K562 (cell line): ENCODE results near the gene CD40.

Experiments used
- ARID4B ChIP-seq: sonication (generic); formaldehyde crosslinking; IDR thresholded peaks from 2 replicates; pipeline ENCODE4 v1.8.0; 2022; ENCODE audit warnings: mild to moderate bottlenecking, missing genetic modification reagents
- CBX3 ChIP-seq, 2 experiments: IDR thresholded peaks; 1 replicate in 1 of 2; 2 replicates in 1 of 2; pipeline ENCODE4 v1.6.1; 2012; ENCODE audit warnings: inconsistent platforms in 2 of 2, low read length in 2 of 2, borderline replicate concordance in 1 of 2, control low read depth in 1 of 2
- CEBPB ChIP-seq: fragments of 450-650 bp; IDR thresholded peaks from 2 replicates; pipeline ENCODE4 v1.6.1; 2016; ENCODE audit warnings: missing genetic modification characterization, missing compliant biosample characterization
- CTCF ChIP-seq, 3 experiments: IDR thresholded peaks in 2 of 3; conservative IDR thresholded peaks in 1 of 3; 2 replicates each; pipeline ENCODE4 v1.5.1; 2011 to 2012; ENCODE audit warnings: low read length in 3 of 3, mild to moderate bottlenecking in 3 of 3, control low read depth in 2 of 3, improper control_type of control experiment in 1 of 3, inconsistent platforms in 1 of 3, low read depth in 1 of 3, mixed read lengths in 1 of 3, moderate library complexity in 1 of 3; ENCODE audit not compliant: insufficient read depth in 2 of 3
- DEAF1 ChIP-seq: fragments of 450-650 bp; formaldehyde crosslinking; IDR thresholded peaks from 2 replicates; pipeline ENCODE4 v1.4.0; 2020; ENCODE audit warnings: mild to moderate bottlenecking, moderate library complexity
- GABPB2 ChIP-seq: fragments of 250-450 bp; sonication (Bioruptor Pico); conservative IDR thresholded peaks from 2 replicates; pipeline ENCODE4 v1.5.1; 2021; ENCODE audit warnings: mild to moderate bottlenecking
- HDAC2 ChIP-seq: fragments of 450-650 bp; IDR thresholded peaks from 2 replicates; pipeline ENCODE4 v1.6.1; 2016; ENCODE audit warnings: mild to moderate bottlenecking
- MAFK ChIP-seq: IDR thresholded peaks from 2 replicates; pipeline ENCODE4 v1.6.1; 2011; ENCODE audit warnings: low read length, improper control_type of control experiment
- MLX ChIP-seq, 2 experiments: fragments of 450-650 bp in 1 of 2; sonication (generic) in 1 of 2; formaldehyde crosslinking; conservative IDR thresholded peaks; 2 replicates each; pipeline versions ENCODE4 v1.4.0 to v1.8.1; 2020 to 2022; ENCODE audit warnings: mild to moderate bottlenecking in 1 of 2, missing genetic modification reagents in 1 of 2
- SMARCA5 ChIP-seq: fragments of 450-650 bp; IDR thresholded peaks from 2 replicates; pipeline ENCODE4 v1.6.1; 2016
- TCF7 ChIP-seq: sonication (generic); IDR thresholded peaks from 2 replicates; pipeline ENCODE4 v1.6.1; 2016; ENCODE audit warnings: antibody characterized with exemption, borderline replicate concordance
- ZNF133 ChIP-seq: fragments of 250-450 bp; sonication (Bioruptor Pico); IDR thresholded peaks from 2 replicates; pipeline ENCODE4 v1.4.0; 2020; ENCODE audit warnings: mild to moderate bottlenecking
- ZNF224 ChIP-seq: sonication (generic); formaldehyde crosslinking; IDR thresholded peaks from 2 replicates; pipeline ENCODE4 v1.8.0; 2022; ENCODE audit warnings: mild to moderate bottlenecking, missing genetic modification reagents
- ZNF639 ChIP-seq, 2 experiments: fragments of 200-800 bp in 1 of 2; sonication (Bioruptor generic) in 1 of 2; sonication (generic) in 1 of 2; formaldehyde crosslinking in 1 of 2; IDR thresholded peaks in 1 of 2; conservative IDR thresholded peaks in 1 of 2; 2 replicates each; pipeline versions ENCODE4 v1.5.0 to v1.6.1; 2016 to 2020; ENCODE audit warnings: missing compliant biosample characterization in 1 of 2, missing genetic modification characterization in 1 of 2, missing genetic modification reagents in 1 of 2

GRCh38 chr20:46104262-46104661 lies 13.9 kb upstream of the CD40 start:
- TF ChIP-seq MAFK (no peak), SMARCA5 (no peak), CTCF (IDR thresholded peaks at IDR 0.05 in 2 of 3, conservative IDR thresholded peaks at IDR 0.05 in 1 of 3; ENCODE audit: insufficient read depth in 2 of 3, low read depth in 1 of 3, low read length in 3 of 3) (no peak), CEBPB (tag) (no peak), ZNF224 (CRISPR knock-in tag) (no peak), CBX3 (IDR thresholded peaks at IDR 0.05; ENCODE audit: borderline replicate concordance in 1 of 2, low read length in 2 of 2) (no peak), HDAC2 (no peak), ZNF639 (CRISPR knock-in tag; conservative IDR thresholded peaks at IDR 0.05 in 1 of 2, IDR thresholded peaks at IDR 0.05 in 1 of 2) (no peak), DEAF1 (CRISPR knock-in tag) (no peak), ARID4B (CRISPR knock-in tag) (no peak), TCF7 (no peak), ZNF133 (no peak), GABPB2 (no peak), MLX (CRISPR knock-in tag; conservative IDR thresholded peaks at IDR 0.05) (no peak)
